ENCODE measurements around the gene SLC24A3.

SLC24A3 gene

DNA sequence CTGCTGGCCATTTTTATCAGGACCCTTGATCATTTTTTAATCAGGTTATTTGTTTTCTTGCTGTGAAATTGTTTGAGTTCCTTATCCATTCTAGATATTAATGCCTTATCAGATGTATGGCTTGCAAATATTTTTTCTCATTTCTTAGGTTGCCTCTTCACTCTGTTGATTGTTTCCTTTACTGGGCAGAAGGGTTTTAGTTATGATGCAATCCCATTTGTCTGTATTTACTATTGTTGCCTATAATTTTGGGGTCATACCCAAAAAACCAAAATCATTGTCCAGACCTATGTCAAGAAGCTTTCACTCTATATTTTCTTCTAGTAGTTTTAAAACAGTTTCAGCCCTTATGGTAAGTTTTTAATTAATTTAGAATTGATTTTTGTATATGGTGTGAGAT is 172.5 kb downstream of the SLC24A3 start:
- DNase-seq (ENCODE audit: low read depth in 2 of 2), result no peak

DNA sequence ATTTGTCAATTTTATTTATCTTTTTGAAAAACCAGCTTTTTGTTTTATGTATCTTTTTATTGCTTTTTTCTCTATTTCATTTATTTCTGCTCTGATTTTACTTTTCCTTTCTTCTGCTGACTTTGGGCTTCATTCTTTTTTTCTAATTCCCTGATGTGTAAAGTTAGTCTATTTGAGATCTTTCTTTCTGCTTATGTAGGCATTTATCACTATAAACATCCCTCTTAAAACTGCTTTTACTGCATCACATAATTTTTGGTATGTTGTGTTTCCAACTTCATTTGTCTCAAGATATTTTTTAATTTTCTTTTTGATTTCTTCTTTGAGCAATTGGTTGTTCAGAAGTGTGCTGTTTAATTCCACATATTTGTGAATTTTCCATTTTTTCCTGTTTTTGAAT is 174.8 kb downstream of the SLC24A3 start:
- no peak for DNase-seq (ENCODE audit: low read depth in 2 of 2)

DNA sequence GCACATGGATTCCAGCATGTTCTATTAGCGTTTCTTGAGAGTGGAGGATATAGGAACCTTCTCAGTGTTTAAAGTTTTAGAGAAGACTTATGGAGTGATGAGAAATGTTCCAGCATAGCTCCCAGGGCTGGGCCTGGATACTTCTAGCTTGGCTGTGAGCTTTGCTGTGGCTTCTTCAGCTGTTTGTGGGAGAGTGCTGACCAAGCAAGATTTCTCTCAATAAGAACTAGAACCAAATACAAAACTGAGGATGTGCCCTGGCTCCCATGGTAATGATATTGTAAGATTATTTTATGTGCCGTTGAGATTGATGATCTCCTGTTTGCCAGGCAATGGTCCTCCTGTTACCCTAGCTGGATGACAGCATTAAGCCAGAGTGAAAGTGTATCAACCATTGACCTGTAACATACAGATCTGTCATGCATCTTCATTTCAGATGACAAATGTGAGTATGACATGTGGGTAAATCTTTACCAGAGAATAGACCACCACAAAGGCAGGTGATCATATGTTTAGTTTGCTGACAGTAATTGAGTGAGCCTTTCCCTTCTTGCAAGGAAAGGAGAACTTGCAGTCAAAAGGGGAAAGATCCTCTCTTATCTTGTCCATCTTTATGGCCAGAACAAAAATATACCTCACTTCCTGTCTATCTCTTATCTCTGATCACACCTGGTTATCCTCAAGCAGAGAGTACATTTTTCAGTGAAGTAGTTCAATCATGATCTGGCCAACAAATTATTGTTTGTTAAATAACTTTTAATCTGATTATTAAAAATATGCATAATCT is 180.1 kb downstream of the SLC24A3 start:
- DNase-seq (ENCODE audit: low read depth in 2 of 2), result no peak

- no peak for DNase-seq (ENCODE audit: low read depth in 2 of 2)
These were observed 184.1 kb downstream of the SLC24A3 start for GRCh38 chr20:19396460-19397081.

- DNase-seq (ENCODE audit: low read depth in 2 of 2), result no peak
These were observed 184.8 kb downstream of the SLC24A3 start for GRCh38 chr20:19397226-19397625.

DNA sequence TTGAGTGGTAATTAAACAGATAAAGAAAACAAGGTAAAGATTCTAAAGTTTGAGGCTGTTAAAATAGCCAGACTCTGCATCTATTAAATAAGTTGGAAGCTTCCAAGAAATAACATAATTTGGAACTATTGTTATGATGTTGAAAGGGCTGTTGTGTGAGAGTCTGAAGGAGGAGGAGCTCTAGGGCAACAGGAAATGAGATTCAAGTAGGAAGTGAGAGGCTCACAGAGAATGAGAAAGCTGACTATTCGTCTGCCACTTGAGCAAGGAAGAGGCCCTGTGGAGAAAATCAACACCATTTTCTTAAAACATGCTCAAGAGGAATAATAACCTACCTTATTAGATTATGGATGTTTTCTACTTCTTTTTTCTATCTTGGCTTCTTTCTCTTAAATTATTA is 185.2 kb downstream of the SLC24A3 start:
- no peak for DNase-seq (ENCODE audit: low read depth in 2 of 2)

GRCh38 chr20:19401096-19401495 is 188.7 kb downstream of the SLC24A3 start:
- no peak for DNase-seq (ENCODE audit: low read depth in 2 of 2)

- no peak for DNase-seq (ENCODE audit: low read depth in 2 of 2)
These were observed 191.1 kb downstream of the SLC24A3 start for GRCh38 chr20:19403549-19403948.

- DNase-seq (ENCODE audit: low read depth in 2 of 2), result no peak
These were observed 192.4 kb downstream of the SLC24A3 start for GRCh38 chr20:19404826-19405225.

- no peak for DNase-seq (ENCODE audit: low read depth in 2 of 2)
These were observed 193.5 kb downstream of the SLC24A3 start for GRCh38 chr20:19405958-19406357.

DNA sequence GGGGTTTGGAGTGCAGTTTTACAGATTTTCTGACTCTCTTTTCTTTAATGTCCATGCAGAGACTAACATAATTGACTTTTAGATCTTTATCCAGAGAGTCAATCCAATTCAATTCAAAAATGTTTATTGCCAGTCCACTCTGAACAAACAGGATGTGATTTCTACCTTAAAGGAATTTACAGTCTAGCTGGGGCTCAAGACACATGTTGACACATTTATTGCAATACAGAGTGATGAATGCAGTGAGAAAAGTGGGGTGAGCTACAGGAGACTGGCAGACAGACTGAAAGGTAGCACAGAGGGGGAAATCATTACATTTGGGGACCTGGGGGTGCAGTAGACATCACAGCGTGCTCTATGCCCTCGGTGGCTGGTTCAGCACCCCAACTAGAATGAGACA is 193.9 kb downstream of the SLC24A3 start:
- DNase-seq (ENCODE audit: low read depth in 2 of 2), result no peak

- DNase-seq (ENCODE audit: low read depth in 2 of 2), result no peak
These were observed 194.8 kb downstream of the SLC24A3 start for GRCh38 chr20:19407196-19407595.

GRCh38 chr20:19407736-19408135 is 195.3 kb downstream of the SLC24A3 start:
- no peak for DNase-seq (ENCODE audit: low read depth in 2 of 2)

- DNase-seq (ENCODE audit: low read depth in 2 of 2), result no peak
These were observed 196.5 kb downstream of the SLC24A3 start for GRCh38 chr20:19408971-19409370.

DNA sequence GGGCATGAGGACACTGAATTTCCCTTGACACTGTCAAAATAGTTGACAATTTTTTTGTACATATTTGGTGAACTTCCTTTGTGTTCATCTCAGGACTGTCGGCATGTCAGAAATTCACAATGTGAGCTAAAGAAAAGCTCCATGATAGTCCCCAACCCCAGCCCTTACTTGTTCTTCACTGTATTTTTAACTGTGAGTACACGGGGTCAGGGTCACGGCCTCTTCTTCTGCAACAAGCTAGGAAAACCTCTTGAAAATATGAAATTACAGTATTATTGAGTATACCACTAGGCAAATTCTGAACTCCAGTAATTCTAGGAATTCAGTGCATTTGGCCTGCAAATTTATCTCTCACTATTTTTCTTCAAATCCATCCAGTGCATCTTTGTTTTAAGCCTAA is 199.4 kb downstream of the SLC24A3 start:
- DNase-seq (ENCODE audit: low read depth in 2 of 2), result no peak

GRCh38 chr20:19412254-19412653 is 199.8 kb downstream of the SLC24A3 start:
- DNase-seq (ENCODE audit: low read depth in 2 of 2), result no peak

DNA sequence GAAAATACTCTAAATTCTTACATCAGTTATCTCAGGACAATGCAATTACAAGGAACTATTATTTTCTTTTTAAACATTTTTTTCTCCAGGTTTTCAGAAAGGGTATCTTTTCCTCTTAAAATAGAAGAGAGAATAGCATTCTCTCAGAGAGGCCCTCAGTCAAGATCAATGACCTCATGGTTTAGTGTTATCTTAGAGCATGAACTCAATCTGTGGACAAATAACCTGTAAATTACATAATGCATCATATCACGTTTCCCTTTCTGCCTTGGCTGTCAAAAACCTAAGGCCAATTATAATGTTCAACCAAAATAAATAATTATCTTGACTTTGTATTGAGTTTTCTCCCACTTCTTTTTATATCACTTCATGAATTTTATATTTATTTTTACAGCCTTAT is 202.2 kb downstream of the SLC24A3 start:
- no peak for DNase-seq (ENCODE audit: low read depth in 2 of 2)

- no peak for DNase-seq (ENCODE audit: low read depth in 2 of 2)
These were observed 203.3 kb downstream of the SLC24A3 start for GRCh38 chr20:19415786-19416185.

DNA sequence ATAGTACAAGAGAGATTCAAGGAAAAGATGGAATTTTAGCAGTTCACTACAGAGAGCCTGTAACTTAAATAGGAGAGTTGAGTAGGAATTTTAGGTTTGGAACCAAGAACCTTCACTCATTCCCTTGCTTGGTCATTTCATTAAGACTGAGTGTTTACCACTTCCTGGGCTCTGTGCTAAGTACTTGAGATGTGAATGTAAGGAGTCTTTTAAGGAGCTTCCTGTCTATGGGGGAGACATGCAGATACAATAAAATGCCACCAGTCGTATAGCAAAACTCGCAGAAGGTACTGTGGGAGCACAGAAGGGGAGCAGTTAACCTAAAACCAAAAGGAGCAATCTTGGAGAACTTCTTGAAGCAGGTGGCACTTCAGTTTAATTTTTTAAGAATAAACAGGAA is 204.2 kb downstream of the SLC24A3 start:
- DNase-seq (ENCODE audit: low read depth in 2 of 2), result no peak

DNA sequence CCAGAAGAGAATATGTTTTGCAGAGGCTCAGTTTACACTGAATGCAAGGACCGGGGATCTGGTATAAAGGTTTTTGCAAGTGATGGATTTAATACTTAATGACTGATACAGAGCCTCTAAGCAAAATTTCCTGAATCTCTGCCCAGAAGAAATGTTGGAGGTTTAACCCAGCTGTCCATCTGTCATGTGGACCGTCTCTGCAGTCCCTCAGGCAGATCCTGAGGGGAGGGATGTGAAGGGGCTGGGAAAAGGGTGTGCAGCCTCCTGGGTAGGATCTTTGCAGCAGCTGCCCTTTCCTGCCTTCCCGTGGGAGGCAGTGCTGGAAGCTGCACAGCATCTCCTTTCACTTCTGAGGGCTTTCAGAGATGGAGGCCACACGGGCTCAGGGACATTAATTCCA is 207.0 kb downstream of the SLC24A3 start:
- no peak for DNase-seq (ENCODE audit: low read depth in 2 of 2)

DNA sequence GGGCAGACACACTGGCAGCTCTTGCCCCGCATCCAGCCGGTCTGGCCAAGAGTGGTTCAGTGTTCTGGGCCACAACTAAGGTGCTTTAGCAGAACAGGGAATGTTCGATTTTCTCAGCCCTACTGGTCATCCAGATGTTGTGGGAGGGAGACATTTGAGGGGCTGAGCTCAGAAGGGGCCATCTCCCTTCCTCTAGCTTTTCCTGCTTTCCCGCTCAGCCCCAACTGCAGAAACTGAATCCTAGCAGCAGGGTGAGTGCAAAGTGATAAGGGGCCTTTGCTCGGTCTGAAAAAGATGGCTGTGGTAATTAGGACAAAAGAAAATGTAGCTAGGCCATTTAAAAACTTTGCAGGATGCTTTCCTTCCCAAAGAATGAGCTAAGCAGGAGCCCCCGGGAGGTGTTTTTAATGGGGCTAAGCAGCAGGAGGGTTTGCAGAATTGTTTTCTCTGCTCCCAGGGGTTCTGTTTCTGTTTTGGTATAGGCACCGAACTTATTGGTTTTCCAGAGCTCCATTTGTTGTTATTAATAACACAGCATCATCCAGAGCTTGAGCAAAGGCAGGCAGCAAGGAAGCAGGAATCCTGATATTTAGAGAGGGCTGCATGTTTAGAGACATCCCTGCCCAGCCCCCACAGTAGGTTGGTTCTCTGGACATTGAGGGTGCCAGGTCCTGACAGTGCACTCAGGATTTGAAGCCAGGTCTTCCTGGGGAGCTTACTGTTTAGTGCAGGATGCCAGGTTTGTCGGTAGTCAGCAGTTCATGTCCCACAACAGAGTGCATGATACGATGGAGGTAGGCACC is 210.9 kb downstream of the SLC24A3 start:
- DNase-seq (ENCODE audit: low read depth in 2 of 2), result no peak

DNA sequence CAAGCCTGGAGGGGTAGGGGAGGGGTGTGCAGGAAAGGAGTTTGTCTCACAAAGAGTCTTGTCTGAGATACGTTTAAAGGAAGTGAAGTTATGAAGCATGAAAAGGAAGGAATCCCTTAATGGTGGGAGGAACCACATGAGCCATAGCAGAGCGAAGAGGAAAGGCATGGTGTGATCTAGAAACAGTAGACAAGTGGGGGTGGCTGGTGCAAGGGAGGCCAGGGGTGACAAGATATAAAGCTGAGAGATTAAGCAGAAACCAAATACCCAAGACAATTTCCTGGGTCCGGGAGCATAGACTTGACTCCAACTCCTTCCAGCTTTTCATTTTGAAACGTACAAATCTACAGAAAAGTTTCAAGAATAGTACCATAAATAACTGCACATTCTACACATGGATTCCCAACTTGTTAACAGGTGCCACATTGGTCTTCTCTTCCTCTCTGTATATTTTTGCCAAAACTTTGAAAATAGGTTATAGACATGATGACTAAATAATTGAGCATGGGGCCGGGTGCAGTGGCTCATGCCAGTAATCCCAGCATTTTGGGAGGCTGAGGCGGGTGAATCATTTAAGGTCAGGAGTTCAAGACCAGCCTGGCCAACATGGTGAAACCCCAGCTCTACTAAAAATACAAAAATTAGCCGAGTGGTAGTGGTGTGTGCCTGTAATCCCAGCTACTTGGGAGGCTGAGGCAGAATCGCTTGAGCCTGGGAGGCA is 211.6 kb downstream of the SLC24A3 start:
- no peak for DNase-seq (ENCODE audit: low read depth in 2 of 2)
